DND-41 (cell line): Measurements from ENCODE around the gene TLK1.

ENCODE experiments used
- CTCF ChIP-seq: IDR thresholded peaks from 2 replicates; pipeline ENCODE4 v1.5.1; 2012; ENCODE audit warnings: borderline replicate concordance, low read length, moderate library complexity, mild to moderate bottlenecking; ENCODE audit not compliant: poor library complexity, severe bottlenecking; ENCODE audit errors: extremely low read depth
- EZH2 ChIP-seq: IDR thresholded peaks from 3 replicates; pipeline ENCODE4 v1.6.1; 2012; ENCODE audit warnings: borderline replicate concordance, low read depth, mild to moderate bottlenecking, moderate library complexity, low read length, inconsistent platforms; ENCODE audit not compliant: severe bottlenecking

GRCh38 chr2:171178993-171179392, 18.3 kb upstream of the TLK1 start:
- TF ChIP-seq CTCF (no peak), EZH2 (no peak)
